HL-60 (cell line): ENCODE results near the gene NCL.

Experiments
- CTCF ChIP-seq: IDR thresholded peaks from one replicate; pipeline ENCODE4 v1.5.1; 2011; ENCODE audit warnings: low read length, control low read depth, inconsistent platforms; ENCODE audit not compliant: insufficient read depth
- GABPA ChIP-seq: IDR thresholded peaks from 2 replicates; pipeline ENCODE4 v1.6.1; 2012; ENCODE audit warnings: low read depth
- POLR2AphosphoS5 ChIP-seq: IDR thresholded peaks from 2 replicates; pipeline ENCODE4 v1.6.1; 2012; ENCODE audit warnings: low read depth
- TF ChIP-seq, protein P1 (sequence below): IDR thresholded peaks from 2 replicates; pipeline ENCODE4 v1.6.1; 2012; ENCODE audit warnings: low read depth; ENCODE audit not compliant: insufficient replicate concordance

- TF ChIP-seq CTCF, result no peak
- no peak for TF ChIP-seq POLR2AphosphoS5
- TF ChIP-seq, protein P1, sequence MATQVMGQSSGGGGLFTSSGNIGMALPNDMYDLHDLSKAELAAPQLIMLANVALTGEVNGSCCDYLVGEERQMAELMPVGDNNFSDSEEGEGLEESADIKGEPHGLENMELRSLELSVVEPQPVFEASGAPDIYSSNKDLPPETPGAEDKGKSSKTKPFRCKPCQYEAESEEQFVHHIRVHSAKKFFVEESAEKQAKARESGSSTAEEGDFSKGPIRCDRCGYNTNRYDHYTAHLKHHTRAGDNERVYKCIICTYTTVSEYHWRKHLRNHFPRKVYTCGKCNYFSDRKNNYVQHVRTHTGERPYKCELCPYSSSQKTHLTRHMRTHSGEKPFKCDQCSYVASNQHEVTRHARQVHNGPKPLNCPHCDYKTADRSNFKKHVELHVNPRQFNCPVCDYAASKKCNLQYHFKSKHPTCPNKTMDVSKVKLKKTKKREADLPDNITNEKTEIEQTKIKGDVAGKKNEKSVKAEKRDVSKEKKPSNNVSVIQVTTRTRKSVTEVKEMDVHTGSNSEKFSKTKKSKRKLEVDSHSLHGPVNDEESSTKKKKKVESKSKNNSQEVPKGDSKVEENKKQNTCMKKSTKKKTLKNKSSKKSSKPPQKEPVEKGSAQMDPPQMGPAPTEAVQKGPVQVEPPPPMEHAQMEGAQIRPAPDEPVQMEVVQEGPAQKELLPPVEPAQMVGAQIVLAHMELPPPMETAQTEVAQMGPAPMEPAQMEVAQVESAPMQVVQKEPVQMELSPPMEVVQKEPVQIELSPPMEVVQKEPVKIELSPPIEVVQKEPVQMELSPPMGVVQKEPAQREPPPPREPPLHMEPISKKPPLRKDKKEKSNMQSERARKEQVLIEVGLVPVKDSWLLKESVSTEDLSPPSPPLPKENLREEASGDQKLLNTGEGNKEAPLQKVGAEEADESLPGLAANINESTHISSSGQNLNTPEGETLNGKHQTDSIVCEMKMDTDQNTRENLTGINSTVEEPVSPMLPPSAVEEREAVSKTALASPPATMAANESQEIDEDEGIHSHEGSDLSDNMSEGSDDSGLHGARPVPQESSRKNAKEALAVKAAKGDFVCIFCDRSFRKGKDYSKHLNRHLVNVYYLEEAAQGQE, result no peak
- no peak for TF ChIP-seq GABPA
Observed at GRCh38 chr2:231421051-231421580, 43.2 kb downstream of the NCL start.
